NCI-H2029 treated with DMSO at 0.1 percent for 48 hours (cell line): ENCODE data around the gene NEU3.
"Not testable (repeated sequence)": the region's sequence is repeated elsewhere in the genome, so short reads cannot be mapped to it uniquely, and the experiment has no call there.

Source experiments
- DNase-seq: peaks from one replicate; lab custom pipeline; 2025; lab: John Stamatoyannopoulos, UW

NEU3 gene

GRCh38 chr11:74988541-74989259, at the start of gene NEU3:
Gene NEU3 (plus strand): TSS chr11:74988933. CDS start chr11:74989061, 128 bp downstream.
- peak; percentile 86 for DNase-seq

DNA sequence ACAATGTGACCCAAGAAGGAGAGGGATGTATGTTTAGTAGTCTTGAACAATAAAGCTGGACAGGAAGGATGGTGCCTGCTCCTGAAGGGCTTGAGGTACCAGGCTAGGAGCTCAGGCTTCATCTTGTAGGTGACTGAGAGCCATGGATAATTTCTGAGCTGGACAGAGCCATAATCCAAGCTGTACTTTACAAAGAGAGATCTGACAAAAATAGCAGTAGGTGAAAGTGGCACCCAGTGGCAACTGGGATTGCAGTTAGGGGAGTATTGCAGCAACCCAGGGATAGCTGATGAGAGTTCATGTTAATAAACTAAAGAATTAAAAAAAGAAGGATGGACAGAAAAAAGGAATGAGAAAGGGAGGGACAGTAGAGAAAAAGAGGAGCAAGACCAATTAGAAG, 47.2 kb upstream of the NEU3 start:
- no peak for DNase-seq

GRCh38 chr11:74942073-74942759, 46.5 kb upstream of the NEU3 start:
- DNase-seq: no peak

DNA sequence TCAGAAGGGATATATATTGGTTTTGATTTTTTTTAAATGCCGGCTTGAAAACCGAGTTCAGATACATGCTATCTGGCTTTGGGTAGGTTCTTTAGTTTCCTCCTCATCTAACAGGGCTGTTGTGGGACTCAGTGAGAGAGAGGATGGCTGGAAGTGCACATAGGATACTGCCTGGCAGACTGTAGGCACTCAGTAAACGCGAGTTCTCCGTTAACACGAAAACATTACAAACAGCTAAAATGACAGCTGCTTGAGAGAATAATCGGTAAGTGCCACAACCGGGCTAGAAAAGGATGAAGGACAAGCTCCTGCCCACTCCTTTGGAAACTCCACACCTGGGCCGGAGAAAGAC, 40.2 kb upstream of the NEU3 start:
- DNase-seq: no peak

DNA sequence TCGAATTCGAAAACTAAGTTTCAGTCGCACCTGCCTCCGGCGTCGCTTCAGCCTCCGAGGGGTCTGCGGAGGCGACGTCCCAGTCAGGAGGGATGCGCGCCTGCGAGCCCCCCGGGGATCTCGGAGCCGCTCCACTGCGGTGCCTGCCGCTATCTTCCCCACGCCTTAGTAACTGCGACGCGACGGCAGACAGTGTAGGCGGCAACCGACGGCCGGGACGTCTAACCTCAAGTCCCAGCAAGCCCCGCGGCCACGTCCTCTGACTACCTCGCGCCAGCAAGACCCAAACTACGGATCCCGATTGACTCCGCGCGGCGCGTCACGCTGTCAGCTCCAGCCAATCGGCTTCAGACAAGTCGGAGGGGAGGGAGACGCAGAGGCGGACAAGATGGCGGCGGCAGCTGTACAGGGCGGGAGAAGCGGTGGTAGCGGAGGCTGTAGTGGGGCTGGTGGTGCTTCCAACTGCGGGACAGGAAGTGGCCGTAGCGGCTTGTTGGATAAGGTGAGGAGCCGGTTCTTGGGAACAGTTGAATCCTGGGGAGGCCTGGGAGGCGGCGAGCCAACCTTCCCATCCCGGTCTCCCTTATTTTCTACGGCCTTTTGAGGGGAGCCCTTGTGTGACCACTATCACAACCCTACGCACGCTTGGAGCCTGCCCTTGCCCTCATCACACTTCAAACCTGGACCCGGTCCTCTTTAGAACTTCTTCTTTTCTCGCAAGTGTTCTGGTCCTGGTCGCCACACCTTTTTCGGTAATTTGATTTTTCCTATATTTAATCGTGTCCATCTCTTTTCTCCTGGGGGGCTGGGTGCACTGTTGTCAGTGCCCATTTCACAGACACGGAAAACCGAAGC, 39.6 kb upstream of the NEU3 start, which contains the start of the genes SPCS2 and XRRA1:
Gene SPCS2 (plus strand): TSS at position 369 of the 855 bp plus-strand sequence. CDS start 20 bp downstream, at position 389.
Gene XRRA1 (minus strand): TSS at position 194 of the 855 bp plus-strand sequence. CDS start 8,213 bp downstream, outside the sequence.
- peak; percentile 92 for DNase-seq

DNA sequence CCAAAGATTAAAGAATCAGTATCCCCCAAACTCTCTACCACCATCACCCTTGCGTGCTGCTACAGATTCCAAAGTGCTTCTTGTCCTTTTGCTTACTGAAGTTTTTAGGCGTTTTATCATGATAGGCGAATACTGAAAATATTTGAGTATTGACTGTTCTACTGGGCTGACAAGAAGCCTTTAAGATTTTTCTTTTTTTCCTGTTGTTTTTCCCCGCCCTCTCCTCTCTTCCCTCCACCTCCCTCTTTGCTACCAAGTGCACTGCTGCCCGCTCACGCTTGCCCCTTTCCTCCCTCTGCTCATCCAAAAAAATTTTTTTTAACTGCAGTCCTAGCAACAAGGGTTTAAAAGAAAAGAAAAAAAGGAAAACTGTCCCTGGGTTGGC, 39.0 kb upstream of the NEU3 start:
- no peak for DNase-seq

DNA sequence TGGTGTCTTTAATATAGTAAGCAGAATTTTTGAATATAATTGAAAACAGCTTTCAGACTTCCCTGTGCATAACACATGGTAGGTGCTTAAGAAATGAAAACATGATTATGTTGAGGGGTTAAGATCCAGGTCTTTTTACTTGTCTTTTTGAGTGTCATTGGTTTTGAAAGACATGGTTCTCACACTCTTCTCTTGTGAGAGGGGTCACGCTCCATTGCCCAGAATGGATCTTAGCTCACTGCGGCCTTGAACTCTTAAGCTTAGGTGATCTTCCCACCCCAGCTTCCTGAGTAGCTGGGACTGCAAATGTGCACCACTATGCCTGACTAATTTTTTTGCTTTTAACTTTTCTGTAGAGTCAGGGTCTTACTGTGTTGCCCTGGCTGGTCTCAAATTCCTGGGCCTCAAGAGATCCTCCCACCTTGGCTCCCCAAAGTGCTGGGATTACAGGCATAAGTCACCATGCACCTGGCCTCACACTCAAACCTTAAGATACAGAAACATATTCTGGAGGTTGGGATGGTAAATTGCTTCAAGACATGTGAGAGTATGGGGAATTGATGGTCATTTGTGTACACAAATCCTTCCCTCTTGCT, 38.3 kb upstream of the NEU3 start:
- DNase-seq: no peak

GRCh38 chr11:74951226-74951625, 37.5 kb upstream of the NEU3 start:
- DNase-seq: no peak

- no peak for DNase-seq
Measured at GRCh38 chr11:74952752-74953151, 36.0 kb upstream of the NEU3 start.

- DNase-seq: no peak
Measured at GRCh38 chr11:74953451-74953850, 35.3 kb upstream of the NEU3 start.

DNA sequence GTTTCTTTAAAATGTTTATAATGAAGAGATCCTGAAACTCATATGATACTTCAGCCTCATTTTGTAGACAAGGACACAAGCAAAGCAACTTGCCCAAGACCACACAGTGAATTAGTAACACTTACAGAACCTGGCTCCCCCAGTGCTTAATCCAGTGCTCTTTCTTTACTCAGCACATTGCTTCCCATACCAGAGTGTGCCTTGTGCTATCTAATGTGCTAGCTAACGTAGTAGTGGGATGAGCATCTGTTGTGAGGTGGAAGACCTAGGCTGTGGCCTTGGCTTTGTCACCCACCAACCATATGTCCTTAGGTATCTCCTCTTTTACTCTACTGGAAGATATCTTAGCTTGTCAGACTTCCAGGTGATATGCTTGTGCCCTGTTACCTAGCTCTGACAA, 34.5 kb upstream of the NEU3 start:
- no peak for DNase-seq

DNA sequence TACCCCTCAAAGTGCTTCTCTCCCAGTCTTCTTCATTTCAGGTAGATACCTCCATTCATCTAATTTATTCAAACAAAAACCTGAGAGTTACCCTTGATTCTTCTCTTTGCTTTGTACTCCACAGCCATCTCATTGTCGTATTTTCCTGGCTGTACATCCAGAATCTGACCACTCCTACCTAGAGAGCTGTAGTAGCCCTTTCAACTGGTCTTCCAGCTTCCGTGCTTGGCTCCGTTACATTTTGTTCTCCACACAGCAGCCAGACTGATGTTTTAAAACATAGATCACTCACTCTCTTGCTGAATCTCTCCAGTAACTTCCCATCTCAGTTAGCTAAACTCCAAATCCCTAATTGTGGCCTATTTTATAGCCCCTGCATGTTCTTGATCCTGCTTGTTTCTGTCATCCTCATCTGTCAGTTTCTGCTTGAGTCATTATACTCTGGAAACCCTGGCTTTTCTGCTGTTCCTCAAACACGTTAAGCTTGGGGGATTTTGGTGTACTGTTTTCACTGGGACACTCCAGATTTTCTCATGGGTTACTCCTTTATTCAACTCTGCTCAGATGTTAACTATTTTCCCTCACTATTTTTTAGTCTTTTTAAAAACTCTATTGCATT, 32.2 kb upstream of the NEU3 start:
- no peak for DNase-seq

- DNase-seq: no peak
Measured at GRCh38 chr11:74957937-74958629, 30.6 kb upstream of the NEU3 start.

DNA sequence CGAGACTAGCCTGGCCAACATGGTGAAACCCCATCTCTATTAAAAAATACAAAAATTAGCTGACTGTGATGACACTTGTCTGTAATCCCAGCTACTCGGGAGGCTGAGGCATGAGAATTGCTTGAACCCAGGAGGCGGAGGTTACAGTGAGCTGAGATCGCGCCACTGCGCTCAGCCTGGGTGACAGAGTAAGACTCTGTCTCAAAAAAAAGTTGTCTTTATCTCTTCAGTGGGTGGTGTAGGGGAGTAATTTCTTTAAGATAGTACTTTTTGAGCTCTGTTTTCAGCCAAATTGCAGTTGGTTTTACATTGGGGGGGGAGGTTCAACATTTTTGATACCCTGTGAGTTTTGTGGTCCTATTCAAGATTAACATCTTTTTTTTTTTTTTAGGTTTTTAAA, 28.6 kb upstream of the NEU3 start:
- not testable (repeated sequence) for DNase-seq

GRCh38 chr11:74966651-74967050, 22.1 kb upstream of the NEU3 start:
- DNase-seq: no peak

GRCh38 chr11:74970852-74971395, 17.8 kb upstream of the NEU3 start:
- DNase-seq: no peak

DNA sequence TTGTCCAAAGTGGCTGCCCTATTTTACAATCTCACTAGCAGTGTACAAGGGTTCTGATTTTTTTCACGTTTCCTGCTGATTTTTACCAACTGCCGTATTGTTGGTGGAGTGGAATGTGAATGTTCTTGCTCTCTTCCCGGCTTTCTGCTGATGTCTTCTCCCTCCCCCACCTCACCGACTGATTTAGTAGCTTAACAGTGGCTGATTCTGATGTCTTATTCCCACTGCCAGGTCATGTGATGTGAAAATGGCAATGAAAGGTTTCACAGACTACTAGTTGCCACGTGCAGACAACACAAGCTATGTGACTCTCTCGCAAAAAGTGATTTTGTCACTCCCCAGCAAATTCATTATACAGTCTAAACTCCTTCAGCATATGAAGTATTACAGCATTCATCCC, 17.3 kb upstream of the NEU3 start:
- DNase-seq: no peak

DNA sequence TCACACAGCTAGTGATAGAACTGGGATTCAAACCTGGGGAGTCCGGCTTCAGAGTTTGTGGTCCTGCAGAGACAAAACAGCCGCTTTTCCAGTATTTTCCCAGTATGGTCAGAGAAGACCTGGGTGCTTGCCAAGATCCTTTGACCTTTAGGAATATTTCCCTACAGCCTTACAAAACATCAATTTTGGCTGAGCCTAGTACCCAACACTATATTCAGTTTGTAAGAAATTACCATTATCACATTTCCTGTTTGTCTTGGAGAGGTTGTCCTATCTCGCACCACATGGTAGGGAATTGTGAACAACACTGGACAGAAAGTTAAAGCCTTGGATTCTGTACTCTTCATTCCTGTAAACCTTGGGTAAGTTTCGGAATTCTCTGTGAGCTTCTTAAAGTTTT, 10.7 kb upstream of the NEU3 start:
- no peak for DNase-seq

- no peak for DNase-seq
Measured at GRCh38 chr11:74980634-74981033, 8.1 kb upstream of the NEU3 start.

- no peak for DNase-seq
Measured at GRCh38 chr11:74981888-74982287, 6.8 kb upstream of the NEU3 start.

- no peak for DNase-seq
Measured at GRCh38 chr11:74984070-74984469, 4.7 kb upstream of the NEU3 start.
